ENCODE data around the gene TNIP1.

DNA sequence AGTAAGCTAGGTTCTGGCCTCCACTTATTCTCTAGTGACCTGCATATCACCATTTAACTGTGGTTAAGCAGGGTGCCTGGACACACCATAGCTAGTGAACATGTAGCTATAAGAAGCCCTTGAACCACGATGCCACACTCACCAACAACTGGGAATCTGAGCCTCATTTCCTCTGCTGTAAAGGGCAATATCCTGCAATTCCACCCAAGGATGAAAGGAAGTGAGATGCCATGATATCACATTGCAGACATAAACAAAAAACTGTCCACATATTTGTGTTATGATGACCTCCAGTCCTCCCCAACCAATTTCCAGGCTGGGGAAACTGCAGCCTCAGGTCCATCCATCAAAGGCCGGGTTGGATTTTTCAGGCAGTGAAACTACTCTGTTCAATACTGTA, 10.4 kb downstream of the TNIP1 start:
- TF ChIP-seq EP300 (IDR thresholded peaks at IDR 0.05) = no peak
- no peak for TF ChIP-seq CTCF (IDR thresholded peaks at IDR 0.05)
- no peak for TF ChIP-seq POLR2A (IDR thresholded peaks at IDR 0.05)

Data from stomach (tissue), 4 donors.